SK-N-SH (cell line): ENCODE measurements around the gene ABCC3.

Experiments
- CTCF ChIP-seq: fragments of 200-600 bp; sonication (generic); IDR thresholded peaks from 2 replicates; pipeline ENCODE4 v1.6.1; 2017; ENCODE audit warnings: antibody characterized with exemption, mild to moderate bottlenecking, moderate library complexity
- EP300 ChIP-seq, 2 experiments: IDR thresholded peaks; 2 replicates each; pipeline versions ENCODE4 v1.4.0 to v1.6.1; 2012; ENCODE audit warnings: borderline replicate concordance in 1 of 2, low read depth in 1 of 2, low read length in 1 of 2
- GABPA ChIP-seq: IDR thresholded peaks from 2 replicates; pipeline ENCODE4 v1.4.0; 2012; ENCODE audit warnings: low read depth, mild to moderate bottlenecking
- GATA2 ChIP-seq: sonication (generic); formaldehyde crosslinking; IDR thresholded peaks from 2 replicates; pipeline ENCODE4 v1.5.0; 2020; ENCODE audit warnings: mild to moderate bottlenecking, missing genetic modification reagents
- PBX3 ChIP-seq: IDR thresholded peaks from 2 replicates; pipeline ENCODE4; 2012
- SMC3 ChIP-seq: IDR thresholded peaks from 2 replicates; pipeline ENCODE4 v1.6.1; 2012; ENCODE audit warnings: low read depth, low read length, improper control_type of control experiment
- USF2 ChIP-seq: fragments of 150-350 bp; IDR thresholded peaks from 2 replicates; pipeline ENCODE4 v1.6.1; 2017; ENCODE audit warnings: antibody characterized with exemption, low read length, low read depth, borderline replicate concordance

GRCh38 chr17:50712641-50713040 lies 78.0 kb downstream of the ABCC3 start:
- TF ChIP-seq EP300 (IDR thresholded peaks at IDR 0.05; ENCODE audit: borderline replicate concordance in 1 of 2, low read depth in 1 of 2, low read length in 1 of 2) = no peak
- TF ChIP-seq GATA2 = no peak
- no peak for TF ChIP-seq PBX3
- no peak for TF ChIP-seq SMC3
- TF ChIP-seq CTCF = no peak
- TF ChIP-seq GABPA = no peak
- no peak for TF ChIP-seq USF2
